ENCODE data around the gene UBE4B.
"Not testable (repeated sequence)": the region's sequence is repeated elsewhere in the genome, so short reads cannot be mapped to it uniquely, and the experiment has no call there.

Gene UBE4B

GRCh38 chr1:10220200-10220599 lies 187.4 kb downstream of the UBE4B start:
- Histone ChIP-seq H3K9ac (ENCODE audit: low read length) (no peak overlapping the region), H3K4me3 (ENCODE audit: low read length) (no peak overlapping the region), H3K4ac (ENCODE audit: low read depth, low read length) (no peak overlapping the region), H2BK120ac (ENCODE audit: low read depth, low read length) (no peak overlapping the region), H3K27ac (ENCODE audit: low read depth, low read length) (no peak overlapping the region), H3K27me3 (ENCODE audit: insufficient read depth, low read length, poor library complexity) (no peaks in the 10 kb centered on the region), H4K5ac (ENCODE audit: low read length) (no peak overlapping the region), H3K4me1 (ENCODE audit: control insufficient read depth, low read depth, low read length) (no peaks in the 10 kb centered on the region), H2BK15ac (replicated peaks; ENCODE audit: low read depth) (no peak overlapping the region), H3K36me3 (ENCODE audit: control insufficient read depth, insufficient read depth, low read length) (no peaks in the 10 kb centered on the region), H3K79me2 (ENCODE audit: control insufficient read depth, insufficient read depth, low read length) (peaks cover 66% of the 10 kb centered on the region), H4K8ac (ENCODE audit: low read depth, low read length) (no peak overlapping the region), H2AK5ac (ENCODE audit: low read length) (no peak overlapping the region), H2BK5ac (ENCODE audit: low read length) (no peak overlapping the region), H3K56ac (ENCODE audit: low read length) (no peak overlapping the region), H3K79me1 (ENCODE audit: low read length) (peaks cover 22% of the 10 kb centered on the region), H3K18ac (ENCODE audit: low read length) (no peak overlapping the region), H3K4me2 (ENCODE audit: low read length) (no peak overlapping the region), H3K23ac (ENCODE audit: low read length) (no peak overlapping the region)
- no peak for DNase-seq

- H3K18ac ChIP-seq (ENCODE audit: low read length); H4K5ac ChIP-seq (ENCODE audit: low read length); H3K56ac ChIP-seq (ENCODE audit: low read length); H3K4ac ChIP-seq (ENCODE audit: low read depth, low read length); H3K23ac ChIP-seq (ENCODE audit: low read length); H3K4me3 ChIP-seq (ENCODE audit: low read length); H2AK5ac ChIP-seq (ENCODE audit: low read length); H3K4me1 ChIP-seq (ENCODE audit: control insufficient read depth, low read depth, low read length); H3K4me2 ChIP-seq (ENCODE audit: low read length); H3K27ac ChIP-seq (ENCODE audit: low read depth, low read length); H4K8ac ChIP-seq (ENCODE audit: low read depth, low read length); H3K27me3 ChIP-seq (ENCODE audit: insufficient read depth, low read length, poor library complexity); DNase-seq; H2BK5ac ChIP-seq (ENCODE audit: low read length); H2BK120ac ChIP-seq (ENCODE audit: low read depth, low read length); H3K9ac ChIP-seq (ENCODE audit: low read length); H2BK15ac ChIP-seq (replicated peaks; ENCODE audit: low read depth); H3K36me3 ChIP-seq (ENCODE audit: control insufficient read depth, insufficient read depth, low read length): not testable (repeated sequence)
- Histone ChIP-seq H3K79me2 (ENCODE audit: control insufficient read depth, insufficient read depth, low read length) (peaks cover 66% of the 10 kb centered on the region), H3K79me1 (ENCODE audit: low read length) (peaks cover 25% of the 10 kb centered on the region)
- WGBS (ENCODE audit: extremely low coverage, insufficient coverage, low lambda C conversion rate) = no CpG with 5 or more reads among the region's 6 CpGs
These were observed 187.9 kb downstream of the UBE4B start for GRCh38 chr1:10220657-10221056.

- Histone ChIP-seq H2BK120ac (ENCODE audit: low read depth, low read length) (no peak overlapping the region), H4K8ac (ENCODE audit: low read depth, low read length) (no peak overlapping the region), H2BK5ac (ENCODE audit: low read length) (no peak overlapping the region), H3K56ac (ENCODE audit: low read length) (no peak overlapping the region), H3K9ac (ENCODE audit: low read length) (no peak overlapping the region), H3K36me3 (ENCODE audit: control insufficient read depth, insufficient read depth, low read length) (no peaks in the 10 kb centered on the region), H3K23ac (ENCODE audit: low read length) (no peak overlapping the region), H2AK5ac (ENCODE audit: low read length) (no peak overlapping the region), H4K5ac (ENCODE audit: low read length) (no peak overlapping the region), H3K4ac (ENCODE audit: low read depth, low read length) (no peak overlapping the region), H3K4me3 (ENCODE audit: low read length) (no peak overlapping the region), H3K79me1 (ENCODE audit: low read length) (peaks cover 14% of the 10 kb centered on the region), H3K79me2 (ENCODE audit: control insufficient read depth, insufficient read depth, low read length) (peaks cover 65% of the 10 kb centered on the region), H2BK15ac (replicated peaks; ENCODE audit: low read depth) (no peak overlapping the region), H3K27me3 (ENCODE audit: insufficient read depth, low read length, poor library complexity) (no peaks in the 10 kb centered on the region), H3K4me1 (ENCODE audit: control insufficient read depth, low read depth, low read length) (no peaks in the 10 kb centered on the region), H3K18ac (ENCODE audit: low read length) (no peak overlapping the region), H3K4me2 (ENCODE audit: low read length) (no peak overlapping the region), H3K27ac (ENCODE audit: low read depth, low read length) (no peak overlapping the region)
- DNase-seq = no peak
- WGBS (ENCODE audit: extremely low coverage, insufficient coverage, low lambda C conversion rate) = no CpG with 5 or more reads among the region's 1 CpG
These were observed 192.8 kb downstream of the UBE4B start for GRCh38 chr1:10225573-10225972.

GRCh38 chr1:10228528-10228927 lies 195.8 kb downstream of the UBE4B start:
- no peak overlapping the region for H3K56ac ChIP-seq (ENCODE audit: low read length)
- H3K27ac ChIP-seq (ENCODE audit: low read depth, low read length) = no peak overlapping the region
- H3K4ac ChIP-seq (ENCODE audit: low read depth, low read length) = no peak overlapping the region
- peaks cover 53% of the 10 kb centered on the region for H3K79me2 ChIP-seq (ENCODE audit: control insufficient read depth, insufficient read depth, low read length)
- no peaks in the 10 kb centered on the region for H3K27me3 ChIP-seq (ENCODE audit: insufficient read depth, low read length, poor library complexity)
- H2BK15ac ChIP-seq (replicated peaks; ENCODE audit: low read depth) = no peak overlapping the region
- H2AK5ac ChIP-seq (ENCODE audit: low read length) = no peak overlapping the region
- H3K79me1 ChIP-seq (ENCODE audit: low read length) = peaks cover 16% of the 10 kb centered on the region
- no peaks in the 10 kb centered on the region for H3K36me3 ChIP-seq (ENCODE audit: control insufficient read depth, insufficient read depth, low read length)
- no peaks in the 10 kb centered on the region for H3K4me1 ChIP-seq (ENCODE audit: control insufficient read depth, low read depth, low read length)
- no peak overlapping the region for H3K18ac ChIP-seq (ENCODE audit: low read length)
- DNase-seq = peak; percentile 18
- no peak overlapping the region for H3K4me2 ChIP-seq (ENCODE audit: low read length)
- H3K4me3 ChIP-seq (ENCODE audit: low read length) = no peak overlapping the region
- H4K8ac ChIP-seq (ENCODE audit: low read depth, low read length) = no peak overlapping the region
- no peak overlapping the region for H2BK120ac ChIP-seq (ENCODE audit: low read depth, low read length)
- H3K9ac ChIP-seq (ENCODE audit: low read length) = no peak overlapping the region
- H4K5ac ChIP-seq (ENCODE audit: low read length) = no peak overlapping the region
- WGBS (ENCODE audit: extremely low coverage, insufficient coverage, low lambda C conversion rate) = no CpG with 5 or more reads among the region's 2 CpGs
- H2BK5ac ChIP-seq (ENCODE audit: low read length) = no peak overlapping the region
- no peak overlapping the region for H3K23ac ChIP-seq (ENCODE audit: low read length)

GRCh38 chr1:10229903-10230302 lies 197.1 kb downstream of the UBE4B start:
- Histone ChIP-seq H2BK120ac (ENCODE audit: low read depth, low read length) (no peak overlapping the region), H2BK15ac (replicated peaks; ENCODE audit: low read depth) (no peak overlapping the region), H3K9ac (ENCODE audit: low read length) (no peak overlapping the region), H3K56ac (ENCODE audit: low read length) (no peak overlapping the region), H3K4me3 (ENCODE audit: low read length) (no peak overlapping the region), H3K27me3 (ENCODE audit: insufficient read depth, low read length, poor library complexity) (no peaks in the 10 kb centered on the region), H3K4me1 (ENCODE audit: control insufficient read depth, low read depth, low read length) (no peaks in the 10 kb centered on the region), H3K79me2 (ENCODE audit: control insufficient read depth, insufficient read depth, low read length) (peaks cover 40% of the 10 kb centered on the region), H4K8ac (ENCODE audit: low read depth, low read length) (no peak overlapping the region), H3K23ac (ENCODE audit: low read length) (no peak overlapping the region), H3K36me3 (ENCODE audit: control insufficient read depth, insufficient read depth, low read length) (no peaks in the 10 kb centered on the region), H3K4ac (ENCODE audit: low read depth, low read length) (no peak overlapping the region), H3K4me2 (ENCODE audit: low read length) (no peak overlapping the region), H3K79me1 (ENCODE audit: low read length) (peaks cover 11% of the 10 kb centered on the region), H2AK5ac (ENCODE audit: low read length) (no peak overlapping the region), H3K27ac (ENCODE audit: low read depth, low read length) (no peak overlapping the region), H4K5ac (ENCODE audit: low read length) (no peak overlapping the region), H3K18ac (ENCODE audit: low read length) (no peak overlapping the region), H2BK5ac (ENCODE audit: low read length) (no peak overlapping the region)
- no CpG with 5 or more reads among the region's 5 CpGs for WGBS (ENCODE audit: extremely low coverage, insufficient coverage, low lambda C conversion rate)
- no peak for DNase-seq

Data from mesendoderm (in vitro differentiated cells).